HG03175 (cell line): ENCODE data around the gene CLPTM1L.
"Not testable (repeated sequence)": the region's sequence is repeated elsewhere in the genome, so short reads cannot be mapped to it uniquely, and the experiment has no call there.

Experiments used
- ATAC-seq: cut with Tn5 transposase; IDR thresholded peaks from one replicate; pipeline ENCODE4 v1.9.1; 2021; ENCODE audit warnings: mild to moderate bottlenecking, moderate library complexity; ENCODE audit not compliant: unreplicated experiment

CLPTM1L gene

GRCh38 chr5:1330146-1330846 is 14.6 kb downstream of the CLPTM1L start:
- no peak for ATAC-seq

- no peak for ATAC-seq
These were observed 15.8 kb downstream of the CLPTM1L start for GRCh38 chr5:1329111-1329579.

- not testable (repeated sequence) for ATAC-seq
These were observed 16.4 kb downstream of the CLPTM1L start for GRCh38 chr5:1328237-1329110.

GRCh38 chr5:1326901-1327756 is 17.8 kb downstream of the CLPTM1L start:
- ATAC-seq, result not testable (repeated sequence)

- ATAC-seq, result not testable (repeated sequence)
These were observed 18.4 kb downstream of the CLPTM1L start for GRCh38 chr5:1326532-1326875.

GRCh38 chr5:1325870-1326531 is 18.9 kb downstream of the CLPTM1L start:
- no peak for ATAC-seq

GRCh38 chr5:1325191-1325741 is 19.6 kb downstream of the CLPTM1L start:
- no peak for ATAC-seq

- no peak for ATAC-seq
These were observed 20.1 kb downstream of the CLPTM1L start for GRCh38 chr5:1324719-1325190.

GRCh38 chr5:1324301-1324700 is 20.6 kb downstream of the CLPTM1L start:
- no peak for ATAC-seq

GRCh38 chr5:1323803-1324173 is 21.1 kb downstream of the CLPTM1L start:
- no peak for ATAC-seq

- ATAC-seq, result no peak
These were observed 21.7 kb downstream of the CLPTM1L start for GRCh38 chr5:1322955-1323802.

- no peak for ATAC-seq
These were observed 22.6 kb downstream of the CLPTM1L start for GRCh38 chr5:1322036-1322900.

- ATAC-seq, result no peak
These were observed 23.3 kb downstream of the CLPTM1L start for GRCh38 chr5:1321576-1321975.

- no peak for ATAC-seq
These were observed 24.2 kb downstream of the CLPTM1L start for GRCh38 chr5:1320436-1321344.

- no peak for ATAC-seq
These were observed 25.3 kb downstream of the CLPTM1L start for GRCh38 chr5:1319436-1320256.

GRCh38 chr5:1318659-1319251 is 26.1 kb downstream of the CLPTM1L start:
- ATAC-seq, result no peak
